ENCODE measurements around the gene NHSL2. TPM values are rescaled to one million over a fixed set of nuclear protein-coding genes. Genes with fewer than 3 reads are reported as not detected.
A peak's percentile ranks its signal among the peaks of the same experiment; 100 is the strongest.
"Not testable (repeated sequence)": the region's sequence is repeated elsewhere in the genome, so short reads cannot be mapped to it uniquely, and the experiment has no call there.

Gene NHSL2
- polyA plus RNA-seq, 1 donor, result 8.2 TPM

DNA sequence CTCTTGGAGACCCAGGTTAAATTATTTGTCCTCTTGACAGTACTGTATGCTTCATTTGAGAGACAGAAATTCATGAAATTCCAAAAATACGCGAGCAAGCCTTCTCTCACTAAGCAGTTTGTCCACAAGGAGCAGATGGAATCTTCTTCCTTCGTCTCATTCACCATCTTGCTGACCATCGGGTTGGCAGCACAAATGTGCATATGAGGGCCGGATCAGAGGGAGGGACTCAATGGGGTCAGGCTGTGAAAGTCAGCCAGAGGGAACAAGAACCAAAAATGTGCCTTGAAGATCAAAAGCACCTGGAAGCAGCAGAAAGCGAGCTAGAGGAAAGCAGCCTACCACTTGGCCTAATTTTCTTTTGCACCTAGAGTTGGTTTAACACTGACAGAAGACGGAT lies 16.4 kb downstream of the NHSL2 start:
- no peak for DNase-seq

DNA sequence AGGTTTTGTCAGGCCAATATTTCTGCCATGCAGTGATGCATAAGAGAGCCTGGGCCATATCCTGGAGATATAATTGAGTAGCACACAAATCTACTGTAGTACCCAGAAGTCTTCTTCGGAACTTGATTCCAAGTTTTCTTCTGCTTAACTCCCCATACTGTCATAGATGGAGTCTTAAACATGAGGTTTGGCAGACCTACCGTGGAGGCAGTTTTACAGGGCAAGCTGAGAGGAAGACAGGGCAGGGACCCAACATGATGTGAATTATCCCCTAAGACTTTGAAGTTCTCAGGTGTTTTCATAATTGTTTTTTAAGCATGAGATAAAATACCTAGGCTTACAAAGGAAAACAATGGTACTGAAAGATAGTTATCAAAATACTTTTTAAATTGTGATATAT lies 18.2 kb downstream of the NHSL2 start:
- DNase-seq, result no peak

DNA sequence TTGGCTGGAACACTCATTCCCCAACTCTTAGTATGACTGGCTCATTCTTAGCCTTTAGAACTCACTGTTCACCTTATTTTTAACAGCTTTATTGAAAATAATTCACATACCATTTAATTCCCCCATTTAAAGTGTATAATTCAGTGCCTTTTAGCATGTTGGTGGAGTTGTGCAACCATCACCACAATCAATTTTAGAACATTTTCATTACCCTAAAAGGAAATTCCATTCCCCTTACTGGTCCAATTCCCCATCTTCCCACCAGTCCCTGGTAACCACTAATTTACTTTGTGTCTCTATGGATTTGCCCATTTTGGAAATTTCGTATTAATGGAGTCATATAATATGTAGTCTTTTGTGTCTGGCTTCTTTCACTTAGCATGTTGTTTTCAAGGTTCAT lies 19.7 kb downstream of the NHSL2 start:
- no peak for DNase-seq

DNA sequence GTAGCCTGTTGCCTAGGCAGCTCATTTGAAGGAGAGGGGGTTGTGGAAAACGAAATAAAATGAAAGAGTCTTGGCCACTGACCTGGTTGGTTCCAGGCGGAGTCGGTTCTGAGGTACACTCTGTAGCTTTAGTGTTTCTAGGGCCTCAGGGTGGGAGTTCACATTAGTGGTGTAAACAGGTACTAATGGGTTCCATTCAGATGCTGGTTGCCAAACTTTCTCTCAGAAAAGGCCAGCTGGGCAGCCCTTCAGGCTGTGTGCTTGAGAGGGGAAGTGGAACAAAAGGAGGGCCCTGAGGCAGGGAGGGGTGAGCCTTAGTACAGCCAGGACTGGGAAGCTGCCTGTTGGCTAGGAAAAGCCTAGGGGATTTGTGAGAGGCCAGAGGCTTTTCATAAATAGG lies 24.8 kb downstream of the NHSL2 start:
- peak; percentile 63 for DNase-seq

DNA sequence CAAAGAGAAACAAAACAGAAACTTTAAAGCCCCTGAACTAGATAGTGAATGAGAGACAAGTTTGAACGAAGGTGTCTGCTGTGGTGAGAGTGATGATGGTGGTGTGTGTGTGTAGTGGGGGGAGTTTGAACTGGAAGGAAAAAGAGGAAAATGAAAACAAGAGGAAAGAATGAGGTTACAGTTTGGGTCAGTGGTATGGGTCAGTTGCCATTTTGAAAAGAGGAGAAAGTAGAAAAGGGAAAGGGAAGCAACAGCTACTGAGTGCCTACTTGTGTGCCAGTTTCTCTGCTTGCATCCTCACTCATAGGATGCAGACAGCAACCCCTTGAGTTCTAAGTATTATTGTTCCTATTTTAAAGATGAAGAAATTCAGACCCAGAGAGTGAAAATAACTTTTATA lies 26.0 kb downstream of the NHSL2 start:
- DNase-seq, result no peak

DNA sequence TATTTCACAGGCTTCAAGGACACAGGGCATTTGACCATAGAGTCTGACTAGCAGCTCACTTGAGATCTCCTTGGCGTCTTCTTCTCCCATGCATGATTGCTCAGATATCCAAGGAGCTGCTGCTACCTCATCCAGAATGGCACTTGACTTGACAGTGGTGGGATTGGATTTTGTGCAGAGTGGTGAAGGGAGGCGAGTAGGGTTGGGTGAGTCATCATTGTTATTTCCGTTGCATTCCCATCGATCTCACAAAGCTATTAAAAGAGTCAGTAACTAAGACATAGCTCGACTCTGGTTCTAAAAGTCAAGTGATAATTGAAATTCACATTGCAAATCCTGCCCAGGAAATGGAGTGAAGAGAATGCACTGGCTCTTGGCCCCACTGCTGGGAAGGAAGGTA lies 27.7 kb downstream of the NHSL2 start:
- no peak for DNase-seq

DNA sequence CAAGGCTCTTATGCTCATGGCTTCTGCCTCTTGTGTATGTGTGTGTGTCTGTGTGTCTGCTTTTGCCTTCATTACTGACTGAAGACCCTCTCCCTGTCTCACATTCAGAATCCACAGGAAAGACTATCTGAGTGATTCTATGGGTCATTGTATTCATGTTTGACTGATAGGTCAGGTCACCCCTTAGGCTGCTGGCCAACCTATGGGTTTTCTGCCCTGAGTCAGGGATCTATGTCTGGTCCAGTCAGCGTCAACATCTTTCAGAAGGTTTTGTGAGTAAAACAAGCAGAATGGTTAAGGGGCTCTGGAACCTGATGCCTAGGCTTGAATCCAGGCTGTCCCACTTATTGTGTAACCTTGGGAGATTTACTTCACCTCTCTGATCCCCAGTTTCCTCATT lies 30.5 kb downstream of the NHSL2 start:
- no peak for DNase-seq

DNA sequence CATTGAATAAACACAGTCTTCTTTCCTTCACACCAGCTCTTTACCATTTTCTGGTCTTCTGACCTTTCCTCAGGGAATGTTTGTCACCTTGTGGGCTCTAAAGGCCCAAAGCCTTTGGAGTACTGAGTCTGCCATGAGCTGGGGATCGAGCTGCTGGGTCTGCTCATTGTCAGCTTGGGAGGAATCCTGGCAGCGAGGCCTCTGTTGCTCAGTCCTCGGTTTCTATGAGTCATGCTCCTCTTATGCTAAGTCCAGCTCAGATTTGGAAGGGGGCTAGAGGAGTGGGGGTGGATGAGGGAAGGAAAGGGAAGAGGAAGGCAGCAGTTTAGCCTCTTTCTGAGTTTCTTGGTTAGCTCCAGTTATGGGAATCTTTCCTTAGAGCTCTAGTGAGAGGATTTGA lies 31.1 kb downstream of the NHSL2 start:
- peak; percentile 69 for DNase-seq

DNA sequence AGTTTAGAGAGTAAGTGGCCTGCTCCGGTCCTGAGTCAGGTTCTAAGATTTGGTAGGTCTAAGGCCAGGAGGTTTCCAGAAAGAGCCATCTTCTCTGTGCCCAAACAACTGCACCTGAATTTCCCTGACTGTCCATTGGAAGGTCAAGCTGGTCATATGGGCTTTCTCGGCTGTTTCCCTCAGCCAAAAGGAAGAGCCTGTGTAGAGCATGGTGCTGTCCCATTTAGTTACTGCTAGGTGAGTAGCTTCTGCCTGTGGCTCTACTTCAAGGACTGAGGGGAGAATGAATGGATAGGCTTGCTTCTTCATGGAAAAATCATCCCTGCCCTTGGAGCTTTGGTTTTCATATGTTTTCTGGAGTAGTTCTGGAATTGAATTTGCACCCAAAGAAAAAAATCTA lies 33.7 kb downstream of the NHSL2 start:
- DNase-seq, result no peak

DNA sequence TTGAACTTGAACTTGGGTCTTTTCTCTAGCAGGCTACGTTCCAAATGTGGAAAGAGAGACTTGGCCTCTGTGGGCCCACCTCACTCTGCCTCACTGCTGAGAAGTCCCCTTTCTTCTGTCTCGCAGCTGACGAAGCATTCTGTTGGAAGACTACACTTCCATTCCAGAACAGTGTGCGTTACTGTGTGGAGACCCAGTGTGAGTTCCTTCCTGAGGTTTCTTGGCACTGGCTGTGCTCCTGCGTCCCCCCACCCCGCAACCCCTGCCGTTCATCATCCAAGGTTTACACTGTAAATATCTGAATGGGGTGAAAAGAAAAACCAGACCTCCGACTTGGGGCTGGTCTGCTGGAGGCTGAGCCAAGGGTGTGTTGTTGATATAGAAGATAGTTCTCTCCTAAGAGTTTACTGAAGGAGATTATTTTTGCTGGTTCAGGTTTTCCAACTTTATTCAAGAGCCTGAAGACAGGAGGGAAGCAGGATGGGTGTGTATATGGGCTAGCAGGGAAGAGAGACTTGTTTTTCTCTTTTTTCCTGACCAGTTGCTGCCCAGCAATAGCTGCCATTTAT lies 34.7 kb downstream of the NHSL2 start:
- no peak for DNase-seq

DNA sequence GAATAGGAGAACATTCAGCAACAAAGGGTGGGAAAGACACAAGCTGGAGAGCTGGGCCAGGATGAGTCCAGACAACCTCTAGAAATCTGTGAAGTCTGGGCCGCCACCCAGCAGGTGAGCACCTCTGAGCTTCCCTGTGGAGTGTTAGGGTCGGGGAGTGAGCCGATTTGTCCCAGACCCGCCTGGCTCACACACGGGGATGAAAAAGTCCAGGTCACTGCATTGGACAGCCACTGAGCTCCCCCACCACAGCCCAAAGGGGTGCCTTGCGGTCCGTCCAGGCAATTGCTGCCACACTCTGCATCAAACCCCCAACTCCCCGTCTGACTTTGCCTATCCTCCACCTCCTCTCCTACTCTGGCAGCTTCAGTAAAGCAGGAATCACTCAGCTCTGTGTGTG lies 38.7 kb downstream of the NHSL2 start:
- DNase-seq, result no peak

DNA sequence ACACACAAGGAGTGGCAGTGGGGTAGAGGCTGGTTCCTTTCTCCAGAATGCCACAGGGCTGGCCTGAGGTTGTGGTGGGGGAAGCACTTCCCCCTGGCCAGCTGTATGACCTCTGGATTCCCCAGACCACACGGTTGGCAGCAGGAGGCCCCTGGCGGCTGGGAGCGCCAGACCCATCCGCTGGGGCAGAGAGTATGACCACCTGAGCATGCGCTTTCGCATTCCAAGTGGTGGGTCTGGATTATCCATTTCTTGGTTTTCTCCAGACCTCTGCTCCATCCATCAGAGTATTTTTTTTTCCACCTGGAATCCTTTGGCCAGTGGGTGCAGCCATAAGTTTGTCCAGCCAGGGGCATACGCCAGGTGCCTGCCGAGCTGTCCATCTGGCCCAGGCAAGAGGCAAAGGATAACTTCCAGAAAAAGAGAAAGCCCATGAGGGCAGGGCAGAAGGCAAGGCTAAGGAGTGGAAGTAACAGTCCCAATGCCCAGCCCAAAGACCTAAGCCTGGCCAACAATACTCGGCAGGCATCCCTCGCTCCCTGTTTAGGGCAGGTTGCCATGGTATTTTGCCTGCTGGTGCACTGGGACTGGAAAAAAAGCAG lies 39.3 kb downstream of the NHSL2 start:
- peak; percentile 50 for DNase-seq

DNA sequence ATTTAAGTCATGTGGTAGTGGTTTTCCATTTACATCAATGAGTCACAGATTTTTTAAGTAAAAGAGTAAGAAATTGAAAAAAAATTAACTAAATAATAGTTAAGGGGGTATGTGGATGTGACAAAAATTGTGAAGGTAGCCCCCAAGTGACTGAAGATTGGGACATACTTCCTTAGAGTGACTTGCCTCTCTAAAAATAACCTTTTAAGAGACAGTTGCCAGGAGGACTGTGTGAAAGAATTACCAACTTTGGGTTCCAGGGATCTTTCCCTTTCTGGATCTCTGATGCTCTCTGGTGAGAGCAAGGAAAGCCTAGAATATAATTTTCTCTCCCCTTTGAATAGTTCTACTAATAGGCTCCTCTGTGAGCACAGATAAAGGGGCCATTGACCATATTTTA lies 42.7 kb downstream of the NHSL2 start:
- no peak for DNase-seq

DNA sequence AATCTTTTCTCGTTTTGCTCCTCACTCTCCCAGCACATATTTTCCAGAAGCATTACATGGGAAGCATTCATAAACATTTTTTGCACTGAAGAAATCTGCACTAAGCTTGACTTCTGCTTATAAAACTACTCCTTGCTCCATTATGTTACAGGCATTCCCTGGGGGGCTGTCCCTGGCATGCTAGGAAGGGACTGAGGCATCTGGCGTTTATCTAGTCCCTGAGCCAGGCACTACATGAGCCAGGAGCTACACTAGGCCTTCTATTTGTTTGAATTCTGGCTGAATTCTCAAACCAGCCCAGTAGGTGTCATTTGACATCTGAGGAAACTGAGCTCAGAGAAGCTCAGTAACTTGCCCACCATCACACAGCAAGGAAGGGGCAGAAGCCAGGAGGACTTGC lies 43.3 kb downstream of the NHSL2 start:
- DNase-seq, result no peak

DNA sequence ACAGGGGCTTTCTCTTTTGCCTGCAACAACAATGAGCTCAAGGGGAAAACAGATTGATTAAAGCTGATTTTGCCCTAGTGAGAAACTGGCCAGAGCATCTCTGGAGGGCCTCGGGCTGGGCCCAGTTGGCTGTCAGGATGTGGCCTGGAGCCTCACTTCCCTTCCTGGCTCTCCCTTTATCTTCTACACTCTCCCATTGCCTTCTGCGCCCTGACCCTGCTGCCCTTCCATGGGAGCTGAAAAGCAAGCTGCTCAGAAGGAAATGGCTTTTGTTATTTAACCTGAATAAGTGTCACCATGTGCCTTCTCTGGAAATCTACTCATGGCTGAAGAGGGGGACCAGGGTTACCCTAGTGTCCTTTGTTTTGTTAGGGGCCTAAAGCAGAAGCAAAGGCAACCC lies 43.8 kb downstream of the NHSL2 start:
- no peak for DNase-seq

DNA sequence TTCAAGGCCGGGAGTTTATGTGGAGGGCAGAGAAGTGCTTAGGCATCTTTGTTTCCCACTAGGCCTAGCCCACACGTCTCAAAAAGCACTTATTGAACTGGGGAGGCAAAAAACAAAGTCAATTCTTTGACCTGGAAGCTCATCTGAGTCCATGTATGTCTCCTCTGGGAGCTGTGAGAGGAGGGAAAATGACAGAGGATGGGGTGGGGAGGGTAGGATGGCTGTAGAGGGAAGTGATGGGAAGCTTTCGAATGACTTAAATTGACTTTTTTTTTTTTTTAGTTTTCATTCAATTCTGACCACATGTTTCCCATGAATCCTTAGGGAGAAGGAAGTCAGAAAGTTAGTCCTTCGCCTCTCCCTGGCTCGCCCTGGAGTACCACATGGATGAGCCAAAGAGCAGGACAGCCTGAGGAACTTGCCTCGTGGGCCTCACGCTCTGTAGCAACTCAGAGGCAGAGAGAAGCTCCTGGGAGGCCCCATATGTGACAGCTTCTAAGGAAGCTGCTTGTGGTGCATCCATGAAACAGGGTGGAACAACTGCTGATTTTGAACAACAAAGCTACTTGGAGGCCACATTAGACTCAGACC lies 45.0 kb downstream of the NHSL2 start:
- DNase-seq, result no peak

DNA sequence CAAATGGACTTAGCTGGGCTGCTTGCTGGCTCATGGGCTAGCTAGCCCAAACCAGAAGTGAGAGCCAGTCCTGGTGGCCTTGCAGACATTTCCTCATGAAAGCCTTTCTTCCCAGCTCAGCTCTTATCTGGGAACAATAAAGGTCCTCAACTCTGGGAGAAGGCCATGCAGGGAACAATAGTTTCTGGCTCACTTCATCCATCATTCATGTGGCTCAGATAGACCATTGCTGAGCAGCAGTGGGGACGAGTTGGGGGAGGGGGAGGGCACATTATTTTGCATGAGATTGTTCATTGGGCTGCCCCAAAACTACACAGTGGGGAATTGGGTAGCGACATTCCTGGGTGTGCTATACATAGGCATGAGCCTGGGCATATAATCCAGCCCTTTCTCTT lies 47.6 kb downstream of the NHSL2 start:
- DNase-seq, result no peak

DNA sequence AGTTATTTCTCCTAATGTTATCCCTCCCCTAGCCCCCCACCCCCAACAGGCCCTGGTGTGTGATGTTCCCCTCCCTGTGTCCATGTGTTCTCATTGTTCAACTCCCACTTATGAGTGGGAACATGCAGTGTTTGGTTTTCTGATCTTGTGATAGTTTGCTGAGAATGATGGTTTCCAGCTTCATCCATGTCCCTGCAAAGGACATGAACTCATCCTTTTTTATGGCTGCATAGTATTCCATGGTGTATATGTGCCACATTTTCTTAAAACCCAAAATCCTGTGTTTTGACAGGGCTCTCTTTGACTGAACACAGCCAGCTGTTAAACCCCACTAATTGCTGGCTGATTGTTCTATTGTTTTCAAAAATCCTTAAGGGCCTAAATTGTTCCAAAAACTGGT lies 53.5 kb downstream of the NHSL2 start:
- DNase-seq, result not testable (repeated sequence)

DNA sequence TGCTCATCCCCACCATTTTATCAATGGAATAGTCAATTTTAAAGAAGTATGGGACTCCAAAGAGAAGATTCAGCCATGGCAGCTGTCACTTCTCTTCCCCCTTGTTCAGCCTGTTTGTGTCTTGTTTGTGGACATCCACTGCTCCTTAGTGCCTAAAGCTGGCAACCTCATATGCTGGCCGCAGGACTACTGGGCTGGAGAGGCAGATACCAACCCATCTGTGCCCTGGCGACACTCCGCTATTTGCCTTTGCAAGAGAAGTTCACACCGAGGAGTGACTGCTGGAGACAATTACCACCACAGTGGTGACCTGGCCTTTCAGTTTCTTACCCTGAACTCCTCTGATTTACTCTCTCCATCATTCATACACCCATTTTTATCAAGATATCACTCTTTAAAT lies 64.3 kb downstream of the NHSL2 start:
- DNase-seq, result no peak

DNA sequence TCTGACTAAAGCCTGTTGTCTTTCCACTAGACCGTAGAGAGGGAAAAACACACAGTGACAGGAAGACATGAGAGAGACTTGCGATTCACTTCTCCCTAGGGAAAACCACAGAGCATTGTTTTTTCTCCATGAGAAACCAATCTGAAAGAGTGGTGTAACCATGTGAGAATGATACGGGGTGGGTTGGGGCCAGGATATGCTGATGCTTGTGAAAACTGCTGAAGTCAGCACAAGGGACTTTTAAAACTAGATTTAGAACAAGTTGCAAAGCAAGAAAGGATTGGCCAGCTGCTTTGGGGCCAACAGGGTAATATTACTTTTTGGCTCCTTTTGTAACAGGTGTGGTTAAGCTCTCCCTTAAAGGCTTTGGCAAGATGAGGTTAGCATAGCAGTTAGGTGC lies 66.1 kb downstream of the NHSL2 start:
- DNase-seq, result no peak

DNA sequence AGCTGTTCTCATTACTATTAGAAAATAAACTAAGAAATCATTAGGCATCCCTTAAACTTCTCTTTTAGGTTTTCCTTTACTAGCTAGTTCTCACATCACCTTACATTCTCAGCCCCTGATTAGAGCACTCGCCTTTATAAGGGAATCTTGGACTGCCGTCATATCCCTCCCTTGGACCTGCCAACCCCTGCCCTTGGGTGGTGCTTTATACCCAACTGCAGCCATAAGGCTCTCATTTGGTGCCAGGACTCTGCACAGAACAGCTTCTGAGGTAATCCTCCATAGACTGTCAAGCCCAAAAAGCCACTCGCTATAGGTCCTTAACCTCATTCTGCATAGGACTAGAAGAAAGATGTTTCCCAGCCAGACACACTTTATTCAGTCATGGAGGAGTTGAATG lies 67.5 kb downstream of the NHSL2 start:
- DNase-seq, result no peak

DNA sequence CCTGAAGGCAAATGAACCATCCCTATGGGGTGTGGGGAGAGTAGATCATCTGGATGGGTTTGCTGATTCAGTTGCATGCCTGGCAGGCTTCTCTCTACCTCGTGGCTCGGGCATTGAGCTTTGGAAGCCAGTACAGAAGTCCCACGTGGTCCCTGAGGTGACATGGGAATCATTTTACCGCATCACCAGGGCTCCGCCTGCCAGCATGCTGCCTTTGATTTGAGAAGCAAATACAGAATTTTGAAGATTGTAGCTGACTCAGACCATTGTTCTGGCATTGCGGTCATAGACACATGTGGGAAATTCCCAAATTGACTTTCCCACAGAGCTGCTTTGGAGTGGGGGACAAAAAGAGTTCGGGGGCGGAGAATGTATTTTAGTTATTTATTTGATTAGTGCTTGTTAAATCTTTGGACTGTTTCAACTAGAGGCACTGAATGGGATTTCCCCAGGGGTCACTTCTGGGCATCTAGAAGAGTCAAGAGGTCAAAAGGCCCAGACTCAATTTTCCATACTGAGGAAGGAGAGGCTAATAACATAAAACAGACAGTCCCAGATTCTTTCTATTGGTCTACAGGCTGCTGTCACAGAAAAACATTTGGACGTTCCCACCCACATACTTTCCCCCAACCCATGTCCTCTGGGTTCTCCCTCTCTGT lies 79.3 kb downstream of the NHSL2 start:
- DNase-seq, result no peak

DNA sequence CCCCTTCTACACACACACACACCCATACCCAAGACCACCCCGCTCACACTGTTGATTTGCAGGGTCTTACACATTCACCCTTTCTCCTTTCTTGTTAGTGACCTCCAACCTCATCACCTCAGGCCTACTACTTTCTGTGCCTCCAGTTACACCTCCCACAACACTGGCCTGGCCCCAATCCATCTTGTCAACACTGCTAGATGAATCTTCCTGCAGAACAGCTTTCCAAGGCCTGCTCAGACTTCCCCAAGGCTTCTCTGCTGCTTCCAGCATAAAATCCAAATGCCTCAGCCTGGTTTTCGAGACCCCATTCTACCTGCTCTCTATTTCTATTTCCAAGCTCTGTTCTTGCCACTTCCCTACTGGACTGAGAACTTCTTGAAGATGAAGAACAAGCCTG lies 79.9 kb downstream of the NHSL2 start:
- no peak for DNase-seq

DNA sequence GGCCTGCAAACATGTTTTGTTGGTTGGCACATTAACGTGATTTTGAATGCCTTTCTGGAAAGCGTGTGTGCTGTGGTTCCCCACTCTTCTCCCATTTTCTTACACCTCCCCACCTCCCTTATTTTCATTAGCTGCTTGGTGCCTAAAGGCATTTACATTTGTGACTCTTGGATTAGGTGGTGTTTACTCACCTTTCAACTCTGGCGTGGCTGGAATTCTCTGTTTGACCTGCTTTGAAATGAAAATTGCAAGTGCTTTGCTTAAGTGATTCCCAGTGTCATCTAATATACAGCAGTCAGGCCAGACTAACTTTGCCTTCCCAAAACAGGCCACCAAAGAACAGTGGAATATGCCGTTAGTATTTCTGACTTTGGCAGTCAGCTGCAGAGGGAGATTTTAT lies 80.5 kb downstream of the NHSL2 start:
- DNase-seq, result no peak
